Measurements from ENCODE around the gene EXD3. TPM values are rescaled to one million over a fixed set of nuclear protein-coding genes. Genes with fewer than 3 reads are reported as not detected.

The EXD3 gene
- total RNA-seq, 1 experiment from 2014 or later, result 15.3 TPM

DNA sequence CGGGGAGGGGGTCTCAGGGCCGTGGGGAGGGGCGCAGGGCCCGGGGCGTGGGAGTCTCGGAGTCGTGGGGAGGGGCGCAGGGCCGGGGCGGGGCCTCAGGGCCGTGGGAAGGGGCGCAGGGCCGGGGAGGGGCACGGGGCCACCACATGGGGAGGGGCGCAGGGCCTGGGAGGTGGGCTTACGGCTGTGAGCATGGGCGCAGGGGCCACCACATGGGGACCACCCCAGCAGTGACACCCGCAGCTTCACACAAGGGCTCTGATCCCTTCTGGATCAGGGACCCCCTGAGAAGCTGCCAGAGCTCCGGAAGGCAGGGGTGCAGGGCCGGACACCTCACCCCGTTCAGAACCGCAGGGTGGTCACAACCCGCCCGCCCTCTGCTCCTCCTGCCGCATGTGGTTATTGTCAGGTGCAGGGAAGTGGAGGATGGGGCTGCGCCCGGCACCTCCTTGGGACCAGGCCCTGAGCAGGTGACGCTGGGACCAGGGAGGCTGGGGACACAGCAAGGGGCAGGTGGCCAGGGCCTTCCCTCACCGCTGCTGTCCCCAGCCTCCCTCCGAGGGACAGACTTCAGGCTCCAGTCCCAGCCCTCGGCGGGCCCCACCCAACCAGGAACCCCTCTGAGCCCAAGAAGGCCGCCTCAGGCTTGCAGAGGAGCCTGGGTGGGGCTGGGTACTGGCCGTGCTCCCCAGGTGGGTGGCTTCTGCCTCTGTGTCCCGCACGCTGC is 53.7 kb downstream of the EXD3 start:
- Histone ChIP-seq H4K5ac (ENCODE audit: insufficient read length, low read depth, low read length) (no peak overlapping the region), H3K27me3 (ENCODE audit: insufficient read depth, low read length) (no peaks in the 10 kb centered on the region), H2BK5ac (ENCODE audit: insufficient read length, low read length) (no peak overlapping the region), H3K9ac (ENCODE audit: extremely low read depth, insufficient read length, low read length) (no peak overlapping the region), H4K8ac (replicated peaks; ENCODE audit: insufficient read length, low read depth, low read length) (no peak overlapping the region), H3K79me2 (ENCODE audit: insufficient read depth, low read length) (no peaks in the 10 kb centered on the region), H3K27ac (ENCODE audit: insufficient read length, low read depth, low read length) (no peak overlapping the region), H3T11ph (ENCODE audit: low read length) (no peak overlapping the region), H3K4me1 (ENCODE audit: insufficient read depth, low read length) (no peaks in the 10 kb centered on the region), H2BK20ac (ENCODE audit: low read depth, low read length, poor library complexity, severe bottlenecking) (no peak overlapping the region), H2BK15ac (ENCODE audit: low read depth, low read length) (no peak overlapping the region), H2BK12ac (ENCODE audit: insufficient read length, low read depth, low read length) (no peak overlapping the region), H4K20me1 (ENCODE audit: control insufficient read depth, insufficient read depth, insufficient read length) (no peaks in the 10 kb centered on the region), H3K56ac (ENCODE audit: insufficient read length, low read depth, low read length) (no peak overlapping the region), H4K91ac (ENCODE audit: insufficient read length, low read depth, low read length) (no peak overlapping the region), H3K18ac (ENCODE audit: insufficient read length, low read depth, low read length) (no peak overlapping the region), H3K9me3 (ENCODE audit: control insufficient read depth, low read depth, low read length) (no peaks in the 10 kb centered on the region), H3K23ac (ENCODE audit: insufficient read length, low read depth, low read length) (no peak overlapping the region), H3K79me1 (ENCODE audit: insufficient read depth, low read depth, low read length, poor library complexity, severe bottlenecking) (no peaks in the 10 kb centered on the region), H3K4ac (ENCODE audit: low read depth, low read length) (no peak overlapping the region), H2AK5ac (ENCODE audit: insufficient read length, low read length) (no peak overlapping the region), H2AFZ (ENCODE audit: low read length) (no peak overlapping the region), H3K4me2 (ENCODE audit: insufficient read depth, insufficient read length, low read length) (no peak overlapping the region), H2BK120ac (ENCODE audit: low read depth, low read length, poor library complexity, severe bottlenecking) (no peak overlapping the region), H3K23me2 (ENCODE audit: insufficient read length, low read depth, low read length, poor library complexity, severe bottlenecking) (no peaks in the 10 kb centered on the region), H3K14ac (ENCODE audit: insufficient read depth, low read length) (no peak overlapping the region)
- Mint-ChIP-seq H3K9me3 (peaks cover 2 to 9% of the 10 kb centered on the region in 2 experiments; a peak in 2 of 5 replicates), H3K27ac (no peak overlapping the region), H3K36me3 (ENCODE audit: insufficient read depth in 1 of 3, low read depth in 3 of 3) (peaks cover 0 to 5% (median 0%) of the 10 kb centered on the region in 3 experiments; a peak in 2 of 7 replicates), H3K27me3 (ENCODE audit: low read depth) (no peaks in the 10 kb centered on the region; the same call in none of the 2 replicates), H3K4me1 (no peaks in the 10 kb centered on the region), H3K4me3 (no peak overlapping the region)
- peak; percentile 39 for DNase-seq
- WGBS (ENCODE audit: extremely low coverage, insufficient read length, low lambda C conversion rate), result no CpG with 5 or more reads among the region's 36 CpGs
- TF ChIP-seq, protein P1, sequence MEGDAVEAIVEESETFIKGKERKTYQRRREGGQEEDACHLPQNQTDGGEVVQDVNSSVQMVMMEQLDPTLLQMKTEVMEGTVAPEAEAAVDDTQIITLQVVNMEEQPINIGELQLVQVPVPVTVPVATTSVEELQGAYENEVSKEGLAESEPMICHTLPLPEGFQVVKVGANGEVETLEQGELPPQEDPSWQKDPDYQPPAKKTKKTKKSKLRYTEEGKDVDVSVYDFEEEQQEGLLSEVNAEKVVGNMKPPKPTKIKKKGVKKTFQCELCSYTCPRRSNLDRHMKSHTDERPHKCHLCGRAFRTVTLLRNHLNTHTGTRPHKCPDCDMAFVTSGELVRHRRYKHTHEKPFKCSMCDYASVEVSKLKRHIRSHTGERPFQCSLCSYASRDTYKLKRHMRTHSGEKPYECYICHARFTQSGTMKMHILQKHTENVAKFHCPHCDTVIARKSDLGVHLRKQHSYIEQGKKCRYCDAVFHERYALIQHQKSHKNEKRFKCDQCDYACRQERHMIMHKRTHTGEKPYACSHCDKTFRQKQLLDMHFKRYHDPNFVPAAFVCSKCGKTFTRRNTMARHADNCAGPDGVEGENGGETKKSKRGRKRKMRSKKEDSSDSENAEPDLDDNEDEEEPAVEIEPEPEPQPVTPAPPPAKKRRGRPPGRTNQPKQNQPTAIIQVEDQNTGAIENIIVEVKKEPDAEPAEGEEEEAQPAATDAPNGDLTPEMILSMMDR (conservative IDR thresholded peaks at IDR 0.05), result no peak
